Erythroblast (primary cell): ENCODE measurements around the gene SLC39A9.

Experiments
- GATA1 ChIP-seq: IDR thresholded peaks from 2 replicates; pipeline ENCODE4 v1.6.1; 2011; ENCODE audit warnings: low read depth, mild to moderate bottlenecking, control low read depth, low read length, moderate library complexity
- POLR2A ChIP-seq: IDR thresholded peaks from 2 replicates; pipeline ENCODE4 v1.6.1; 2011; ENCODE audit warnings: mild to moderate bottlenecking, low read length

GRCh38 chr14:69413483-69413882, 15.0 kb downstream of the SLC39A9 start:
- TF ChIP-seq POLR2A (no peak), GATA1 (no peak)
